Stimulated activated CD8-positive, alpha-beta memory T cell treated with anti-CD3 and anti-CD28 coated beads, Interleukin-7, amount 100 ng/mL, for 4 hours (primary cell): ENCODE measurements around the gene FRY.
"Not testable (repeated sequence)": the region's sequence is repeated elsewhere in the genome, so short reads cannot be mapped to it uniquely, and the experiment has no call there.

Experiments
- DNase-seq, 2 donors: peaks; one replicate each; pipeline ENCODE4 v3.0.0-alpha.2; 2020; ENCODE audit warnings: low read depth in 2 of 2

The FRY gene

GRCh38 chr13:32031025-32031814, at the start of gene FRY:
Gene FRY (plus strand): TSS chr13:32031774. CDS start chr13:32031796, 22 bp downstream.
- DNase-seq, result peak in 1 of 2 donors; percentile 28

- DNase-seq, result no peak
Observed at GRCh38 chr13:31982124-31982523, 49.5 kb upstream of the FRY start.

- DNase-seq, result no peak
Observed at GRCh38 chr13:31982540-31982939, 49.0 kb upstream of the FRY start.

- DNase-seq, result not testable (repeated sequence)
Observed at GRCh38 chr13:31983696-31984095, 47.9 kb upstream of the FRY start.

GRCh38 chr13:31984388-31984787, 47.2 kb upstream of the FRY start:
- not testable (repeated sequence) for DNase-seq

- no peak for DNase-seq
Observed at GRCh38 chr13:31986676-31987470, 44.7 kb upstream of the FRY start.

GRCh38 chr13:31987535-31988170, 43.9 kb upstream of the FRY start:
- DNase-seq, result no peak

- DNase-seq, result not testable (repeated sequence)
Observed at GRCh38 chr13:31994367-31994766, 37.2 kb upstream of the FRY start.

- no peak for DNase-seq
Observed at GRCh38 chr13:31996601-31997000, 35.0 kb upstream of the FRY start.

- DNase-seq, result no peak
Observed at GRCh38 chr13:31997641-31998040, 33.9 kb upstream of the FRY start.

GRCh38 chr13:31998131-31998530, 33.4 kb upstream of the FRY start:
- no peak for DNase-seq

GRCh38 chr13:32000754-32001153, 30.8 kb upstream of the FRY start:
- not testable (repeated sequence) for DNase-seq

- no peak for DNase-seq
Observed at GRCh38 chr13:32001154-32001768, 30.3 kb upstream of the FRY start.

GRCh38 chr13:32001769-32002168, 29.8 kb upstream of the FRY start:
- DNase-seq, result no peak

- DNase-seq, result no peak
Observed at GRCh38 chr13:32002873-32003272, 28.7 kb upstream of the FRY start.

- no peak for DNase-seq
Observed at GRCh38 chr13:32007494-32007893, 24.1 kb upstream of the FRY start.

- no peak for DNase-seq
Observed at GRCh38 chr13:32008518-32009175, 22.9 kb upstream of the FRY start.

GRCh38 chr13:32009362-32009761, 22.2 kb upstream of the FRY start:
- DNase-seq, result no peak

GRCh38 chr13:32010136-32010535, 21.4 kb upstream of the FRY start:
- no peak for DNase-seq

- DNase-seq, result no peak
Observed at GRCh38 chr13:32011971-32012370, 19.6 kb upstream of the FRY start.

- no peak for DNase-seq
Observed at GRCh38 chr13:32013181-32013580, 18.4 kb upstream of the FRY start.

GRCh38 chr13:32016119-32016518, 15.5 kb upstream of the FRY start:
- no peak for DNase-seq
